Gastroesophageal sphincter (tissue), 4 donors: ENCODE data around the gene NSG2. TPM values are rescaled to one million over a fixed set of nuclear protein-coding genes. Genes with fewer than 3 reads are reported as not detected.

Experiments used
- ATAC-seq: fragments of 150-250 bp; one replicate; pipeline ENCODE4 v1.9.1; 2016; ENCODE audit warnings: mild to moderate bottlenecking, moderate library complexity
- H3K27ac ChIP-seq, 4 donors: fragments of 200-600 bp; sonication (generic) in 3 of 4; 1 replicate in 3 of 4; 2 replicates in 1 of 4; pipeline ENCODE4 v1.5.1; 2016 to 2019
- H3K27me3 ChIP-seq: fragments of 200-600 bp; sonication (generic); one replicate; pipeline ENCODE4 v1.5.1; 2019
- H3K36me3 ChIP-seq, 2 donors: fragments of 200-600 bp; sonication (generic); one replicate each; pipeline ENCODE4 v1.5.1; 2019; ENCODE audit warnings: control low read depth in 1 of 2
- H3K4me1 ChIP-seq, 3 donors: fragments of 200-600 bp; sonication (generic); 1 replicate in 2 of 3; 2 replicates in 1 of 3; pipeline ENCODE4 v1.5.1; 2016 to 2019; ENCODE audit warnings: control low read depth in 2 of 3
- H3K4me3 ChIP-seq, 2 donors: fragments of 200-600 bp; sonication (generic); one replicate each; pipeline ENCODE4 v1.5.1; 2019; ENCODE audit warnings: mild to moderate bottlenecking in 1 of 2, moderate library complexity in 1 of 2
- H3K9me3 ChIP-seq, 3 donors: fragments of 200-600 bp; sonication (generic); one replicate each; pipeline ENCODE4 v1.5.1; 2017 to 2019; ENCODE audit warnings: control low read depth in 2 of 3
- EP300 ChIP-seq: sonication (generic); formaldehyde crosslinking; IDR thresholded peaks from one replicate; pipeline ENCODE4 v1.6.1; 2017; ENCODE audit warnings: antibody characterized with exemption, mild to moderate bottlenecking
- POLR2A ChIP-seq, 2 donors: fragments of 450-650 bp; IDR thresholded peaks; one replicate each; pipeline ENCODE4 v1.6.1; 2017; ENCODE audit warnings: antibody characterized with exemption in 2 of 2, mild to moderate bottlenecking in 2 of 2, moderate library complexity in 1 of 2
- POLR2AphosphoS5 ChIP-seq: sonication (generic); formaldehyde crosslinking; IDR thresholded peaks from one replicate; pipeline ENCODE4 v1.6.1; 2017; ENCODE audit warnings: antibody characterized with exemption
- WGBS, 2 donors: methylation state at CpG; one replicate each; pipeline ENCODE4 v1.1.5; 2018; ENCODE audit warnings: low coverage in 1 of 2; 5-methylcytosine and 5-hydroxymethylcytosine counted together
- total RNA-seq, 4 donors: library from RNA; depleted of rRNA; stranded (reverse); fragments of >200 nt; gene quantifications; one replicate each; pipeline ENCODE4 v1.1.0, GENCODE V29; 2016
- TF ChIP-seq, protein P1 (sequence below), 4 experiments: fragments of 200-600 bp in 2 of 4; fragments of 450-650 bp in 2 of 4; sonication (generic) in 1 of 4; IDR thresholded peaks; one replicate each; pipeline ENCODE4 v1.5.1; 2017 to 2019; ENCODE audit warnings: antibody characterized with exemption in 4 of 4, mild to moderate bottlenecking in 2 of 4, moderate library complexity in 2 of 4

The NSG2 gene
- total RNA-seq, 4 donors from 2014 or later: 1.9 to 4.6 (median 2.7) TPM; not detected in 1

DNA sequence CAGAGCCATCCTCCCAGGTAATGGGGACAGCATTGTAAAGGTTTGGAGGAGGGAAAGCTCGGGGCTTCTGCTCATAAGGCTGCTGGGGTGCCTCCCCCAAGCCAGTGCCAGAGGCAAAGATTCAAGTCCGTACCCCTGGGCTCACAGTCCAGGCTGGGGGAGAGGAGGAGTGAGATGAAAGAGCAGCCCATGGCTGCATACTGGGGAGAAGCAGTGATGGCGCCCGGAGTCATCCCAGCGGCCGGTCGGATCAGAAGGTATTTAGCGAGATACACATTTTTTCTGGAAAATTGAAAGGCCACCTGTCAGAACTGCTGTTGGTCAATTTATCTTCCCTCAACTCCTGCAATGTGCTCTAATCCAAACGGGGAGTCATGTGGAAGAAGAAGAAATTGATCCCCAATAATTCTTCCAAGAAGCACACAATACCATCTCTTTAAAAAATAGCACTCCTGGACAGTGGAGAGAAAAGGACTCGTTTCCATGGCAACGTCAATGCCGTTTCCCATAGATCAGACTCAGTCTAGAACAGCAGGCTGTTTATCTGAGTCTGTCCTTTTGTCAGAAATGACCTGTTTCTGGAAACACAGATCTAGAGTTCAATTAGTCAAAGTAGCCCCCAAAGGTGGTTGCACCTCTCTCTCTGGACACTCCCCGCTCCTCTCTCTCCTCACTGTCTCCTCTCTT is 65.9 kb downstream of the NSG2 start:
- no peaks in the 10 kb centered on the region for H3K36me3 ChIP-seq
- no peak for ATAC-seq
- no peaks in the 10 kb centered on the region for H3K4me1 ChIP-seq
- no peaks in the 10 kb centered on the region for H3K9me3 ChIP-seq
- TF ChIP-seq EP300: no peak
- WGBS, 2 donors: 64 to 65% methylated on average over 5 to 13 of the region's 13 CpGs
- H3K27ac ChIP-seq: no peak overlapping the region
- peaks cover 11% of the 10 kb centered on the region for H3K27me3 ChIP-seq
- no peak overlapping the region for H3K4me3 ChIP-seq

DNA sequence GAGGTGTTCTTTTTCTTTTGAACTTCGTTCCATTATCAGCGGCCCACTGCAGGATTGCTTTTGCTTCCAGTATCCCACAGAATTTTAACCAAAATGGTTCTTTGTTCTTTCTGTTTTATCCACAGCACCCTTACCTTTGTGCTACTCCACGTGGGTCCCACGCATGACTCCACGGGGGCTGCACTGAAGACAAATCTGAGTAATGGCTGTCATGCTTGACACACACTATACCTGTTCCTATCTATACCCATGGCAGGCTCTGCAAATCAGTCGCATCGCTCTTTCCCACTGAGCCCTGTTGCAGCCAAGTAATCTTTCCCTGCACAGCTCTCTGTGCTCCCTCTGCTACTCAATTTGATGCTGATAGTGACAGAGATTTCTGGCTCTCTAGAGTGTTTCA is 69.7 kb downstream of the NSG2 start:
- 84 to 85% methylated on average over 5 to 7 of the region's 7 CpGs for WGBS, 2 donors
- no peak overlapping the region for H3K27ac ChIP-seq
- H3K4me3 ChIP-seq: no peak overlapping the region
- peaks cover 14% of the 10 kb centered on the region for H3K27me3 ChIP-seq
- no peaks in the 10 kb centered on the region for H3K36me3 ChIP-seq
- H3K4me1 ChIP-seq: no peaks in the 10 kb centered on the region
- TF ChIP-seq POLR2A (IDR thresholded peaks at IDR 0.05): no peak
- TF ChIP-seq POLR2AphosphoS5: no peak
- TF ChIP-seq, protein P1, sequence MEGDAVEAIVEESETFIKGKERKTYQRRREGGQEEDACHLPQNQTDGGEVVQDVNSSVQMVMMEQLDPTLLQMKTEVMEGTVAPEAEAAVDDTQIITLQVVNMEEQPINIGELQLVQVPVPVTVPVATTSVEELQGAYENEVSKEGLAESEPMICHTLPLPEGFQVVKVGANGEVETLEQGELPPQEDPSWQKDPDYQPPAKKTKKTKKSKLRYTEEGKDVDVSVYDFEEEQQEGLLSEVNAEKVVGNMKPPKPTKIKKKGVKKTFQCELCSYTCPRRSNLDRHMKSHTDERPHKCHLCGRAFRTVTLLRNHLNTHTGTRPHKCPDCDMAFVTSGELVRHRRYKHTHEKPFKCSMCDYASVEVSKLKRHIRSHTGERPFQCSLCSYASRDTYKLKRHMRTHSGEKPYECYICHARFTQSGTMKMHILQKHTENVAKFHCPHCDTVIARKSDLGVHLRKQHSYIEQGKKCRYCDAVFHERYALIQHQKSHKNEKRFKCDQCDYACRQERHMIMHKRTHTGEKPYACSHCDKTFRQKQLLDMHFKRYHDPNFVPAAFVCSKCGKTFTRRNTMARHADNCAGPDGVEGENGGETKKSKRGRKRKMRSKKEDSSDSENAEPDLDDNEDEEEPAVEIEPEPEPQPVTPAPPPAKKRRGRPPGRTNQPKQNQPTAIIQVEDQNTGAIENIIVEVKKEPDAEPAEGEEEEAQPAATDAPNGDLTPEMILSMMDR (IDR thresholded peaks at IDR 0.05): no peak
- TF ChIP-seq EP300: no peak
- no peak for ATAC-seq
- H3K9me3 ChIP-seq: no peaks in the 10 kb centered on the region

DNA sequence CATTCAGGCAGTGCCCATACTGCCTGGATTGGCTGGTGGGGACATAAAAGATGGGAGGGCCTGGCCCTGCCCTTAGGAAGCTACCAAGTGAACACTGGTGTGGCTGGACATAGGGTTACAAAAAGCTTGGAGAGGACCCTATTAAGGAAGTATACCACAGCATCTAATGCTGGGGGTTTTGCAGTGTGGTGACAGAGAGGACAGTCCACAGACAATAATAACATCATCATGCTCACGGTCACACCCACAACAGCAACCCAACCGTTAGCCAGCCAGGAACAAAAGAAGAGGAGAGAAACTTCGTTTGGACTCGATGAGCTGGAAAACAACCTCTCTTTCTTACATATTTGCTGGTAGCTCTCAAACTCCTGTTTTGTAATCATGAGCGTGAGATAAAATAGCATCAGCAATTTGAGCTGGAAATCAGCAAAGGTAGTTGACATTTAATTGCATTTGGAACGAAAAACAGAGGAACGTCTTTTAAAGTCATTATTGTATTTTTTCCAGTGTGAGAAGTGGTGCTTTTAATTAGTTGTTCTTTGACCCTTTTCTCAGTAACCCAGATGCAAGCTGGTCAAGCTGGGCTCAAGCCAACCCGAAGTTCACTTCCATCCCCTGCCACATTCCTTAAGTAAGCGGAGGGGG is 73.4 kb downstream of the NSG2 start:
- H3K9me3 ChIP-seq: no peaks in the 10 kb centered on the region
- WGBS, 2 donors: 71 to 81% methylated on average over 5 to 9 of the region's 9 CpGs

DNA sequence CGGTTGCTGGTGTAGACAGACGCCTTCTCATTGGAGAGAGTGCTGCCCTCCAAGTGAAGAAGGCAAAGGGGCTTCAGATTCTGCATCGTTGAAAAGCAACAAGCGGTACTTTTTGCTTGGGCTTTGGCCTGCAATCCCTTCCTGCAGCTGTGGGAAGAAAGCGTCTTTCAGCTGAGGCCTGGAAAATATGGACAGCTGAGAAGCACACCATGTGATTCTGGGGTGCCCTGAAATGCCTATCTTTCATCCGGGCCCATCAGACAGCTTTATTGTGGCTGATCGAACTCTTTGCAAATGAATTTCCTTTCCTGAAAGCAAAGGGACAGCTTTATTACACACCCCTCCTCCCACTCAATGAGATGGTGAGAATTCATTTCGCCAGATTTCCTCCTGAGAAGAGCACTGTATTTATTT is 74.0 kb downstream of the NSG2 start:
- ATAC-seq: no peak
- H3K27ac ChIP-seq: no peak overlapping the region
- no peaks in the 10 kb centered on the region for H3K9me3 ChIP-seq

More for the DNA sequence above, 73.4 kb downstream of the NSG2 start:
- Histone ChIP-seq H3K36me3 (no peaks in the 10 kb centered on the region), H3K27me3 (peaks cover 14% of the 10 kb centered on the region), H3K4me3 (no peak overlapping the region), H3K4me1 (no peaks in the 10 kb centered on the region), H3K27ac (no peak overlapping the region)
- no peak for ATAC-seq
- TF ChIP-seq EP300 (no peak), POLR2AphosphoS5 (no peak), POLR2A (IDR thresholded peaks at IDR 0.05) (no peak)
- TF ChIP-seq, protein P1 (IDR thresholded peaks at IDR 0.05): no peak

DNA sequence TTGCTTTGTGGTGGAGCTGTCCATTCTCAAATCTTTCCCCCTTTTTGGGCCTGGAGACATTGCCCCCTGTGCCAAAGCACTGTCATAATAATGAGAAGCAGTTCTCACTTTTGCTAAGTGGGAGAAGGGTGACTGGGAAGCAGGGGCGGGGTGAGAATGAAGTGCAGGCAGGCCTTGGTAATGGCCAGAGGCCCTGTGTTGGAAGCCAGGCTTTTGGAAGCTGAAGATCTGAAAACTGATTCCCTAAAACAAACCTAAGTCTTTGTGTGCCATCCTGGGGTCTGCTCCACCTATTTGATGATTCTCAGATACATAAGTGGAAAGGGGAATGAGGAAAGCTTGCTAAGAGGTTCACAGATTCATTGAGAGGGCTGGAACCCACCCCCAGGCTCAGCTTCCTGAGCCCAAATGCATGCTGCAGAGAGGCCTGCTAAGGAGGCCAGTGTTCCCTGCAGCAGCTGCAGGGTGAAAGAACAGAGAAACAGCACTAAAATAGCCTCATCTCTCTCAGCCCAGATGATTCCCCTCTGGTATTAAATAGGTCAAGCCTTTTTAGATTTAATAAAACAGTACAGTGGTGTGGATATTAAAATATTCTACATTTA is 75.0 kb downstream of the NSG2 start:
- H3K27me3 ChIP-seq: peaks cover 11% of the 10 kb centered on the region
- no peak for ATAC-seq
- H3K9me3 ChIP-seq: peaks cover 0 to 4% (median 0%) of the 10 kb centered on the region in 3 donors
- H3K36me3 ChIP-seq: no peaks in the 10 kb centered on the region
- WGBS, 2 donors: no CpG with 5 or more reads among the region's 1 CpG
- TF ChIP-seq, protein P1 (IDR thresholded peaks at IDR 0.05): no peak
- TF ChIP-seq POLR2AphosphoS5 (no peak), POLR2A (IDR thresholded peaks at IDR 0.05) (no peak), EP300 (no peak)
- H3K27ac ChIP-seq: no peak overlapping the region
- H3K4me3 ChIP-seq: no peak overlapping the region
- H3K4me1 ChIP-seq: no peaks in the 10 kb centered on the region

More for the DNA sequence above, 74.0 kb downstream of the NSG2 start:
- Histone ChIP-seq H3K36me3 (no peaks in the 10 kb centered on the region), H3K4me3 (no peak overlapping the region), H3K27me3 (peaks cover 14% of the 10 kb centered on the region), H3K4me1 (no peaks in the 10 kb centered on the region)
- WGBS, 2 donors: 67 to 80% methylated on average over 1 to 8 of the region's 8 CpGs
- TF ChIP-seq POLR2A (IDR thresholded peaks at IDR 0.05) (no peak), EP300 (no peak), POLR2AphosphoS5 (no peak)
- TF ChIP-seq, protein P1 (IDR thresholded peaks at IDR 0.05): no peak
